Uterus (tissue), 2 donors: ENCODE results near the gene CBLN3.

Experiments used
- POLR2A ChIP-seq, 2 donors: fragments of 450-650 bp; IDR thresholded peaks; one replicate each; pipeline ENCODE4 v1.6.1; 2016; ENCODE audit warnings: antibody characterized with exemption in 2 of 2, mild to moderate bottlenecking in 1 of 2, moderate library complexity in 1 of 2
- TF ChIP-seq, protein P1 (sequence below), 4 experiments: fragments of 200-600 bp in 2 of 4; fragments of 450-650 bp in 2 of 4; sonication (generic) in 2 of 4; IDR thresholded peaks; one replicate each; pipeline ENCODE4 v1.5.1; 2016 to 2019; ENCODE audit warnings: antibody characterized with exemption in 4 of 4, mild to moderate bottlenecking in 2 of 4, moderate library complexity in 1 of 4

DNA sequence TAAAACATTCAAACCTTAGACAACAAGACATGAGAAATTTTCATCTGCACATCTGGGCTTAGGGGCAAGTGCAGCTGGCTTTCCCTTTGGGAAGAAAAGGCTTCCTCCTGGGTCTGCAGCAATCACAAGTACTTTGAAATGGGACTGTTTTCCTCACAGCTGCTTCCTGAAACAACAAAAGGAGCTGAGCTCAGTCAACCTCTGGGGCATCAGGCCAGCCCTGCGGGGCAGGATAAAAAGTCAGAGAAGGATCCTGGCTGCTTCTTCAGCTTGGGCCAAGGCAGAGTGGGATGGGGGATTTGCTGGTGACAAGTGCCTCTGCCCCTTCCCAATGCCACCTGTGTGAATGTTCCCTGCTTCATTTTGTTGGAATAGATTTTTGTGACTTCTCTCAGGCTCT lies 29.3 kb upstream of the CBLN3 start:
- no peak for TF ChIP-seq POLR2A (IDR thresholded peaks at IDR 0.05)
- TF ChIP-seq, protein P1, sequence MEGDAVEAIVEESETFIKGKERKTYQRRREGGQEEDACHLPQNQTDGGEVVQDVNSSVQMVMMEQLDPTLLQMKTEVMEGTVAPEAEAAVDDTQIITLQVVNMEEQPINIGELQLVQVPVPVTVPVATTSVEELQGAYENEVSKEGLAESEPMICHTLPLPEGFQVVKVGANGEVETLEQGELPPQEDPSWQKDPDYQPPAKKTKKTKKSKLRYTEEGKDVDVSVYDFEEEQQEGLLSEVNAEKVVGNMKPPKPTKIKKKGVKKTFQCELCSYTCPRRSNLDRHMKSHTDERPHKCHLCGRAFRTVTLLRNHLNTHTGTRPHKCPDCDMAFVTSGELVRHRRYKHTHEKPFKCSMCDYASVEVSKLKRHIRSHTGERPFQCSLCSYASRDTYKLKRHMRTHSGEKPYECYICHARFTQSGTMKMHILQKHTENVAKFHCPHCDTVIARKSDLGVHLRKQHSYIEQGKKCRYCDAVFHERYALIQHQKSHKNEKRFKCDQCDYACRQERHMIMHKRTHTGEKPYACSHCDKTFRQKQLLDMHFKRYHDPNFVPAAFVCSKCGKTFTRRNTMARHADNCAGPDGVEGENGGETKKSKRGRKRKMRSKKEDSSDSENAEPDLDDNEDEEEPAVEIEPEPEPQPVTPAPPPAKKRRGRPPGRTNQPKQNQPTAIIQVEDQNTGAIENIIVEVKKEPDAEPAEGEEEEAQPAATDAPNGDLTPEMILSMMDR (IDR thresholded peaks at IDR 0.05), result no peak
